BE2C (cell line): ENCODE measurements around the gene KCTD14.
"Not testable (repeated sequence)": the region's sequence is repeated elsewhere in the genome, so short reads cannot be mapped to it uniquely, and the experiment has no call there.

Experiments
- DNase-seq: peaks from one replicate; pipeline ENCODE4 v3.0.0-alpha.2; 2020
- H3K27me3 ChIP-seq: fragments of 250-450 bp; sonication (Bioruptor Pico); 2 replicates; pipeline ENCODE4 v1.5.1; 2020; ENCODE audit warnings: mild to moderate bottlenecking
- H3K36me3 ChIP-seq: fragments of 250-450 bp; sonication (Bioruptor Pico); 2 replicates; pipeline ENCODE4 v1.5.1; 2020; ENCODE audit warnings: mild to moderate bottlenecking
- H3K4me1 ChIP-seq: fragments of 250-450 bp; sonication (Bioruptor Pico); 2 replicates; pipeline ENCODE4 v1.5.1; 2020
- H3K4me3 ChIP-seq: 2 replicates; pipeline ENCODE4 v1.5.1; 2011; ENCODE audit warnings: low read depth, low read length
- H3K9me3 ChIP-seq: fragments of 250-450 bp; sonication (Bioruptor Pico); 2 replicates; pipeline ENCODE4 v1.5.1; 2020
- TF ChIP-seq, protein P1 (sequence below): IDR thresholded peaks from 2 replicates; pipeline ENCODE4 v1.5.1; 2012; ENCODE audit warnings: mild to moderate bottlenecking, low read depth, low read length

Gene KCTD14

DNA sequence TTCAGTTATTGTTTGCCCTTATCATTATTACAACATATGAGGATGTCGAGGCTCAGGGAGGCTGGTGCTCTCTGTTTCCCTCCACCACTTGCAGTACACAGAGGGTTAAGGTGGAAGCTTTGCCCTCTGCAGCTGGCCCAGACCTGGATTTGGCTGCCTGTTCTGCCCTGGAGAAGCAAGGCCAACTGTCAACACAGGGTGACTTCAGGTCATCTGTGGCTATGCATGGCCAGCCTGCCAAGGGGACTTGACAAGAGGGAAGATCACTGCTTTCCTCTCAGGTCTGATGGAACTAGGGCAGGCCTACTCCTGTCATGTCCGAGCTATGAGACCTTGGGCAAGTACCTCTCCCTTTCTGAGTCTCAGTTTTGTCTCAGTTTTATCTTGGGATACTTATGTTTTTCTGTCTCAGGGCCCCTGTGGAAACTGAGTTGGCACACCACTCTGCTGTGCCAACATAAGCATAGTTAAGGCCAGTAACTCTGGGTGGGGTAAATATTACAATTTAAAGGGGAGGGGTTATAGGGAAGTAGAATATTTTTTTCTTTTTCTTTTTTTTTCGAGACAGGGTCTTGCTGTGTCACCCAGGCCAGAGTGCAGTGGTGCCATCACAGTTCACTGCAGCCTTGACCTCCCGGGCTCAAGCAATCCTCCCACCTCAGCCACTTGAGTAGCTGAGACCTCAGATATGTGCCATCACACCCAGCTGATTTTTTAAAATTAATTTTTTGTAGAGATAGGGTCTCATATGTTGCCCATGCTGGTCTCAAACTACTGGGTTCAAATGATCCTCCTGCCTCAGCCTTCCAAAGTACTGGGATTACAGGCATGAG lies 38.2 kb upstream of the KCTD14 start:
- TF ChIP-seq, protein P1, sequence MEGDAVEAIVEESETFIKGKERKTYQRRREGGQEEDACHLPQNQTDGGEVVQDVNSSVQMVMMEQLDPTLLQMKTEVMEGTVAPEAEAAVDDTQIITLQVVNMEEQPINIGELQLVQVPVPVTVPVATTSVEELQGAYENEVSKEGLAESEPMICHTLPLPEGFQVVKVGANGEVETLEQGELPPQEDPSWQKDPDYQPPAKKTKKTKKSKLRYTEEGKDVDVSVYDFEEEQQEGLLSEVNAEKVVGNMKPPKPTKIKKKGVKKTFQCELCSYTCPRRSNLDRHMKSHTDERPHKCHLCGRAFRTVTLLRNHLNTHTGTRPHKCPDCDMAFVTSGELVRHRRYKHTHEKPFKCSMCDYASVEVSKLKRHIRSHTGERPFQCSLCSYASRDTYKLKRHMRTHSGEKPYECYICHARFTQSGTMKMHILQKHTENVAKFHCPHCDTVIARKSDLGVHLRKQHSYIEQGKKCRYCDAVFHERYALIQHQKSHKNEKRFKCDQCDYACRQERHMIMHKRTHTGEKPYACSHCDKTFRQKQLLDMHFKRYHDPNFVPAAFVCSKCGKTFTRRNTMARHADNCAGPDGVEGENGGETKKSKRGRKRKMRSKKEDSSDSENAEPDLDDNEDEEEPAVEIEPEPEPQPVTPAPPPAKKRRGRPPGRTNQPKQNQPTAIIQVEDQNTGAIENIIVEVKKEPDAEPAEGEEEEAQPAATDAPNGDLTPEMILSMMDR = no peak
- no peaks in the 10 kb centered on the region for H3K36me3 ChIP-seq
- no peak for DNase-seq
- H3K27me3 ChIP-seq = no peaks in the 10 kb centered on the region
- H3K4me3 ChIP-seq = no peak overlapping the region
- no peaks in the 10 kb centered on the region for H3K9me3 ChIP-seq
- no peaks in the 10 kb centered on the region for H3K4me1 ChIP-seq

DNA sequence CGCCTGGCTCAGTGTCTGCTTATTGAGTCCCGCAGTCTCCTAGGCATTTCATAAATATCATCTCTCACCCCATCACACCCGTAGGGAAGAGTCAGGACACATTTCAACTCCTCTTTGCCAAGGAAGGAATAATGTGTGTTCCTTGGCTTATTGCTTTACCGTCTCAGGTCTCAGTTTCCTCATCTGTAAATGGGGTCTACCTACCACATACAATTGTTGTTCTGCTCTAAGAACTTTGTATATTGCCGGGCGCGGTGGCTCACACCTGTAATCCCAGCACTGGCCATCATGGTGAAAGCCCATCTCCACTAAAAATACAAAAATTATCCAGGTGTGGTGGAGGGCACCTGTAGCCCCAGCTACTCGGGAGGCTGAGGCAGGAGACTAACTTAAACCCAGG lies 37.5 kb upstream of the KCTD14 start:
- TF ChIP-seq, protein P1 = no peak
- H3K27me3 ChIP-seq = no peaks in the 10 kb centered on the region
- DNase-seq = no peak

DNA sequence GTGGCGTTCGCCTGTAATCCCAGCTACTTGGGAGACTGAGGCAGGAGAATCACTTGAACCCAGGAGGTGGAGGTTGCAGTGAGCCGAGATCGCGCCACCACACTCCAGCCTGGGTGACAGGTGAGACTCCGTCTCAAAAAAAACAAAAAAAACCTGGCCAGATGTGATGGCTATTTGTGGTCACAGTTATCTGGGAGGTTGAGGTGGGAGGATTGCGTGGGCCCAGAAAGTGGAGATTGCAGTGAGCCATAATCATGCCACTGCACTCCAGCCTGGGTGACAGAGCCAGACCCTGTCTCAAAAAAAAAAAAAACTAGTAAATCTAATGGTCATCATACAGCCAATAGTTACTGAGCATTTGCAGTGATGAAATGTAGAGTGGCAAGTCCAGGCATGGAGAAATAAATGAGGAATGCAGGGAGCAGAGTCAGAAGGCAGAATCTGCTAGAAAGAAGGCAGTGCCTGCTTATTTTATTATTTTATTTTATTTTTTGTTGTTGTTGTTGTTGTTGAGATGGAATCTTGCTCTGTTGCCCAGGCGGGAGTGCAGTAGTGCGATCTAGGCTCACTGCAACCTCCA lies 36.8 kb upstream of the KCTD14 start:
- DNase-seq, H3K36me3 ChIP-seq, H3K4me3 ChIP-seq, H3K27me3 ChIP-seq, H3K4me1 ChIP-seq, H3K9me3 ChIP-seq: not testable (repeated sequence)

More for the DNA sequence above, 37.5 kb upstream of the KCTD14 start:
- Histone ChIP-seq H3K36me3 (no peaks in the 10 kb centered on the region), H3K9me3 (no peaks in the 10 kb centered on the region), H3K4me1 (no peaks in the 10 kb centered on the region), H3K4me3 (no peak overlapping the region)

DNA sequence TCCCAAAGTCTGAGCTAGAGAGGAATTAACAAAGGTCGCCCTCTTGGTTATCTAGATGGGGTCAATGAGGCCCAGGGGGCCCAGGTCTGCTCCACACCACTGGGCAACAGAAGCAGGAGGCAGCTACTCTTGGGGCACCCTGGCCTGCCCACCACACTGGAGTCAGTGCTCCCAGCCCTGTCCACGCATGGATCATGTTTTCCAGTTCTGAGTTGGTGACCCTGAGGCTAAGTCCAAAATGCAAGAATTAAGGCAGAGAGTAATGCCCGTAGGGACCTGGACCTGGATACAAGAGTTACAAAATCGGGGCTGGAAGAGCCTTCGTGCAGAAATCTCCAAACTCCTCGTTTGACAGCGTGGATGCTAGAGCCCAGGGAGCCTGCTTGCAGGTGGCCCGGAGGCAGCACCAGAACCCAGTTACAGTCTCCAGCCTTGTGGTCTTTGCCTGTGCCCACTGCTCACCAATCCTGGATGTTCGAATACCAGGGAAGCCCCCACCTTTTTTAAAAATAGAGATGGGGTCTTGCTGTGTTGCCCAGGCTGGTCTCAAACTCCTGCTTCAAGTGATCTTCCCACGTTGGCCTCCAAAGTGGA lies 34.5 kb upstream of the KCTD14 start:
- Histone ChIP-seq H3K4me3 (no peak overlapping the region), H3K27me3 (no peaks in the 10 kb centered on the region), H3K36me3 (no peaks in the 10 kb centered on the region), H3K4me1 (no peaks in the 10 kb centered on the region), H3K9me3 (no peaks in the 10 kb centered on the region)
- DNase-seq = no peak
- TF ChIP-seq, protein P1 = no peak

DNA sequence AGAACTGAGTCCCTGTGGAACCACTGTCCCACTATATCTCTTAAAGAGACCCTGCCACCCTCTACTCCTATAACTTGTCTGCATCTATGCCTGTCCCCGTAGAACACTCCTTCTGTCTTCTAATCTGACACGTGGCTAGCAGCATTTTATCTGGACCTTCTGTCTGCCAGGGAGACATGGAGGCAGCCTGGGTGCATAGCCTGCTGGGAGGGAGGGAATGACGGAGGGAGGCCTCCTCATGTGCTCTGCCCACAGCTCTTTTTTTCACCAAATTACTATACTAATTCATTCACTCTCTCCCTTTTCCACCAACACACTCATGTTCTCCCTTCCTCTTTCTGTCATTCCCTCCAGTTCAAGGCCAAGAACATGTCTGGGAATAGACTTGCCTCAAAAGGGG lies 33.0 kb upstream of the KCTD14 start:
- no peak for DNase-seq
- H3K27me3 ChIP-seq = no peaks in the 10 kb centered on the region
- no peaks in the 10 kb centered on the region for H3K9me3 ChIP-seq
- no peaks in the 10 kb centered on the region for H3K36me3 ChIP-seq
- H3K4me1 ChIP-seq = no peaks in the 10 kb centered on the region
- no peak overlapping the region for H3K4me3 ChIP-seq
- TF ChIP-seq, protein P1 = no peak

DNA sequence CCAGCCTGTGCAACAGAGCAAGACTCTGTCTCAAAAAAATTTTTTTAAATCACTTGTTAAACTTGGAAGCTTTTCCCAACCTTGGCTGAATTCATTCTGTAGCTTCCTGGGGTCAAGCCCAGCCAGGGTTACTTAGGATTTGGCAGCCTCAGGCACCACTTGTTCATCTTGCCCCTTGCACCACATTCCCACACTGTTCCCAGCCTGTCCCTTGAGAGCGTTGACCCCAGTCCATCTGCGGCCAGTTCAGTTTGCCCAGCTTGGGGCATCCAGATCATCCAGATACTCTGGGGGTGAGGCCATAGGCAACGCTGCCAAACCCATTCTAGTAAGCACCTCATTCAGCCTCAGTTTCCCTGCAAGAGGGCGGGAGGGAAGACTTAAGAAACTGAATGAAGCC lies 31.9 kb upstream of the KCTD14 start:
- no peak for DNase-seq
- TF ChIP-seq, protein P1 = no peak
- no peaks in the 10 kb centered on the region for H3K4me1 ChIP-seq
- no peaks in the 10 kb centered on the region for H3K27me3 ChIP-seq
- no peak overlapping the region for H3K4me3 ChIP-seq
- H3K36me3 ChIP-seq = no peaks in the 10 kb centered on the region
- no peaks in the 10 kb centered on the region for H3K9me3 ChIP-seq
